NCI-H146 (cell line): ENCODE results near the gene SPDYE18.
"Not testable (repeated sequence)": the region's sequence is repeated elsewhere in the genome, so short reads cannot be mapped to it uniquely, and the experiment has no call there.

Experiments
- DNase-seq: peaks from one replicate; lab custom pipeline; 2025; lab: John Stamatoyannopoulos, UW

SPDYE18 gene

GRCh38 chr7:77005461-77006057, 56.8 kb downstream of the SPDYE18 start:
- DNase-seq = not testable (repeated sequence)

- not testable (repeated sequence) for DNase-seq
These were observed 58.2 kb downstream of the SPDYE18 start for GRCh38 chr7:77004151-77004550.

- not testable (repeated sequence) for DNase-seq
These were observed 59.1 kb downstream of the SPDYE18 start for GRCh38 chr7:77003241-77003640.

GRCh38 chr7:77002678-77003233, 59.6 kb downstream of the SPDYE18 start:
- not testable (repeated sequence) for DNase-seq

GRCh38 chr7:77002104-77002503, 60.3 kb downstream of the SPDYE18 start:
- not testable (repeated sequence) for DNase-seq
